Endothelial cell of umbilical vein (primary cell): Measurements from ENCODE around the gene CLN3. TPM values are rescaled to one million over a fixed set of nuclear protein-coding genes. Genes with fewer than 3 reads are reported as not detected.

Experiments used
- BruUV-seq: library from RNA; stranded (reverse); fragments of 400-500 nt; replicated peaks from 2 replicates; lab custom pipeline; 2021; lab: Mats Ljungman, UMichigan
- CTCF ChIA-PET: fragments of 300-600, 350-600 bp; sonication (Branson Sonifier 250); formaldehyde crosslinking; loops from one replicate; lab custom pipeline; 2021; ENCODE audit warnings: antibody characterized with exemption, inconsistent platforms; lab: Charles Lee
- POLR2A ChIA-PET: fragments of 300-600, 350-600 bp; sonication (Branson Sonifier 250); formaldehyde crosslinking; loops from one replicate; lab custom pipeline; 2021; ENCODE audit warnings: antibody characterized with exemption, inconsistent platforms; lab: Charles Lee
- DNase-seq: peaks from one replicate; pipeline ENCODE4 v3.0.0-alpha.2; 2011; ENCODE audit warnings: low read depth, low spot score
- FAIRE-seq: peaks from 2 replicates; lab custom pipeline; 2011; peaks lifted over from hg19 to GRCh38; lab: Jason Lieb, UNC
- H2AFZ ChIP-seq: 2 replicates; pipeline ENCODE4 v1.6.0; 2012; ENCODE audit warnings: low read depth, low read length, control low read depth, inconsistent platforms
- H3K27ac ChIP-seq: 2 replicates; pipeline ENCODE4 v1.5.1; 2011; ENCODE audit warnings: low read depth, mild to moderate bottlenecking, control low read depth, low read length, moderate library complexity; ENCODE audit not compliant: insufficient read depth
- H3K27me3 ChIP-seq, 2 experiments: 2 replicates each; pipeline versions ENCODE4 v1.6.0 to v1.6.1; 2011; ENCODE audit warnings: low read length in 2 of 2, mixed read lengths in 1 of 2; ENCODE audit not compliant: control insufficient read depth in 2 of 2, insufficient read depth in 2 of 2
- H3K36me3 ChIP-seq, 2 experiments: 2 replicates in 1 of 2; 3 replicates in 1 of 2; pipeline ENCODE4 v1.5.1; 2011; ENCODE audit warnings: low read length in 2 of 2, mild to moderate bottlenecking in 1 of 2, moderate library complexity in 1 of 2; ENCODE audit not compliant: control insufficient read depth in 2 of 2, insufficient read depth in 2 of 2; ENCODE audit errors: extremely low read depth in 1 of 2
- H3K4me1 ChIP-seq: 3 replicates; pipeline ENCODE4 v1.5.1; 2011; ENCODE audit warnings: mild to moderate bottlenecking, low read length; ENCODE audit not compliant: control insufficient read depth, insufficient read depth; ENCODE audit errors: extremely low read depth
- H3K4me2 ChIP-seq: 2 replicates; pipeline ENCODE4 v1.6.1; 2011; ENCODE audit warnings: low read length, control low read depth, mixed read lengths; ENCODE audit not compliant: insufficient read depth
- H3K4me3 ChIP-seq, 3 experiments: fragments of 200-600 bp in 1 of 3; sonication (generic), shearing (Covaris generic) in 1 of 3; replicated peaks in 1 of 3; 2 replicates each; pipeline ENCODE4 v1.5.1; 2011 to 2016; ENCODE audit warnings: control low read depth in 3 of 3, low read length in 3 of 3, mild to moderate bottlenecking in 2 of 3, inconsistent platforms in 1 of 3, low read depth in 1 of 3, moderate library complexity in 1 of 3; ENCODE audit not compliant: insufficient read depth in 1 of 3
- H3K79me2 ChIP-seq: 2 replicates; pipeline ENCODE4 v1.6.0; 2012; ENCODE audit warnings: low read length, inconsistent platforms; ENCODE audit not compliant: control insufficient read depth, insufficient read depth
- H3K9ac ChIP-seq: replicated peaks from 2 replicates; pipeline ENCODE3; 2011; ENCODE audit warnings: low read length, control low read depth; ENCODE audit not compliant: insufficient read depth; ENCODE audit errors: extremely low read depth
- H3K9me1 ChIP-seq: replicated peaks from 3 replicates; pipeline ENCODE4 v1.6.0; 2011; ENCODE audit warnings: mild to moderate bottlenecking, low read length; ENCODE audit not compliant: control insufficient read depth, insufficient read depth; ENCODE audit errors: extremely low read depth
- H3K9me3 ChIP-seq: replicated peaks from 2 replicates; pipeline ENCODE4 v1.5.1; 2012; ENCODE audit warnings: low read length, inconsistent platforms; ENCODE audit not compliant: control insufficient read depth, insufficient read depth
- H4K20me1 ChIP-seq: replicated peaks from 2 replicates; pipeline ENCODE3; 2011; ENCODE audit warnings: mild to moderate bottlenecking, low read length; ENCODE audit not compliant: control insufficient read depth, insufficient read depth; ENCODE audit errors: extremely low read depth
- CTCF ChIP-seq, 2 donors: IDR thresholded peaks; 1 replicate in 1 of 2; 2 replicates in 1 of 2; pipeline ENCODE4 v1.5.1; 2011; ENCODE audit warnings: low read length in 2 of 2, mild to moderate bottlenecking in 2 of 2, moderate library complexity in 2 of 2, control low read depth in 1 of 2, inconsistent platforms in 1 of 2, low read depth in 1 of 2; ENCODE audit not compliant: insufficient read depth in 1 of 2; ENCODE audit errors: extremely low read depth in 1 of 2
- EZH2 ChIP-seq: IDR thresholded peaks from 2 replicates; pipeline ENCODE4 v1.6.1; 2012; ENCODE audit warnings: borderline replicate concordance, low read depth, mild to moderate bottlenecking, moderate library complexity, low read length, inconsistent platforms; ENCODE audit not compliant: severe bottlenecking
- FOS ChIP-seq: IDR thresholded peaks from 2 replicates; pipeline ENCODE4 v1.6.1; 2011; ENCODE audit warnings: mild to moderate bottlenecking, low read length, moderate library complexity, borderline replicate concordance; ENCODE audit not compliant: insufficient read depth
- GATA2 ChIP-seq: IDR thresholded peaks from 2 replicates; pipeline ENCODE4 v1.7.0; 2011; ENCODE audit warnings: low read depth, mild to moderate bottlenecking, moderate library complexity, mixed read lengths, low read length; ENCODE audit not compliant: insufficient read length, insufficient read depth
- JUN ChIP-seq: IDR thresholded peaks from 2 replicates; pipeline ENCODE4 v1.6.1; 2011; ENCODE audit warnings: borderline replicate concordance, low read depth; ENCODE audit not compliant: insufficient read length, insufficient read depth
- MYC ChIP-seq: IDR thresholded peaks from one replicate; pipeline ENCODE4 v1.6.1; 2011; ENCODE audit warnings: mild to moderate bottlenecking, low read depth, low read length
- POLR2A ChIP-seq: IDR thresholded peaks from 2 replicates; pipeline ENCODE4 v1.6.1; 2012; ENCODE audit warnings: low read depth, mild to moderate bottlenecking, control low read depth, low read length
- POLR2AphosphoS5 ChIP-seq: IDR thresholded peaks from 2 replicates; pipeline ENCODE4 v1.6.1; 2012; ENCODE audit warnings: low read depth, mild to moderate bottlenecking, control low read depth, low read length, moderate library complexity; ENCODE audit not compliant: insufficient read depth
- dilution Hi-C: fragments of 300-500 bp; cut with MboI; formaldehyde crosslinking; loops from one replicate; pipeline ENCODE4 v1.15.0; 2019; ENCODE audit warnings: low sequenced_read_pairs; ENCODE audit not compliant: extremely low pct_ligation_motif_present
- intact Hi-C: fragments of 100-400 bp; cut with micrococcal nuclease; formaldehyde crosslinking; loops from one replicate; pipeline ENCODE4 v1.10.0; 2022
- polyA plus RNA-seq, 4 experiments: library from polyadenylated mRNA; depleted of rRNA in 3 of 4; stranded (reverse) in 3 of 4; unstranded in 1 of 4; fragments of >200 nt; gene quantifications; 2 replicates each; pipeline versions ENCODE4 v1.2.1 to v1.2.3, GENCODE V29; 2011 to 2012; ENCODE audit warnings: missing spikeins in 1 of 4
- total RNA-seq: library from RNA; stranded (reverse); gene quantifications from 2 replicates; pipeline ENCODE4 v1.2.3, GENCODE V29; 2021
- TF ChIP-seq, protein P1 (sequence below): IDR thresholded peaks from 2 replicates; pipeline ENCODE4 v1.6.1; 2011; ENCODE audit not compliant: insufficient read depth, insufficient read length

CLN3 gene
- total and polyA plus RNA-seq, 2 donors (not counting 3 experiments of a cell fraction or from before 2014, with no cell fraction given), result 40.2 to 76.1 TPM

DNA sequence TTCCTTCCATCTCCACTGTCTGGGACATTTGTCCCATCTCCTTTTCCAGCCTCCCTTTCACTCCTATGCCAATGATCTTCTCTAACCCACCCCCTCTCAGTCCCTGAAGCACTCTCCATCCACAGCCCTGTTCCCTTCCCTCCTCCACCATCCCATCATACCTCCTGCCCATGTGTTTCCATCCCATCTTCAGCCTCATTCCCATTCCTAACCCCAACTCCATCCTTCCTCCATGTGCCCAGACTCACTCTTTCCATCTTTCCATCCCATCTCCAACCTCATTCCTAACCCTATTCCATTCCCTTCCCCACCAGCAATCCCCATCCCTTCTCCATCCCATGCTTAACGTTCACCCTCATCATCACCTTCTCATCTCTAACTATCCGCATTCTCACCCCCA lies 10.4 kb upstream of the CLN3 start:
- dilution Hi-C loops (no loop called here), intact Hi-C loops (no loop called here)
- Histone ChIP-seq H3K9me1 (no peaks in the 10 kb centered on the region), H4K20me1 (no peaks in the 10 kb centered on the region), H3K4me2 (no peak overlapping the region), H3K36me3 (no peaks in the 10 kb centered on the region), H3K27ac (no peak overlapping the region), H3K9me3 (no peaks in the 10 kb centered on the region), H3K9ac (no peak overlapping the region), H3K4me3 (no peak overlapping the region), H3K79me2 (no peaks in the 10 kb centered on the region), H2AFZ (no peak overlapping the region), H3K27me3 (no peaks in the 10 kb centered on the region), H3K4me1 (no peaks in the 10 kb centered on the region)
- ChIA-PET CTCF (no interaction called here), POLR2A (no interaction called here)
- TF ChIP-seq, protein P1, sequence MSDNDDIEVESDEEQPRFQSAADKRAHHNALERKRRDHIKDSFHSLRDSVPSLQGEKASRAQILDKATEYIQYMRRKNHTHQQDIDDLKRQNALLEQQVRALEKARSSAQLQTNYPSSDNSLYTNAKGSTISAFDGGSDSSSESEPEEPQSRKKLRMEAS, result no peak
- no peak for TF ChIP-seq MYC
- TF ChIP-seq EZH2, result no peak
- TF ChIP-seq FOS, result no peak
- no peak for TF ChIP-seq CTCF (IDR thresholded peaks at IDR 0.05; ENCODE audit: extremely low read depth in 1 of 2, insufficient read depth in 1 of 2, low read depth in 1 of 2, low read length in 2 of 2)
- no peak for TF ChIP-seq JUN
- TF ChIP-seq POLR2AphosphoS5, result no peak
- TF ChIP-seq POLR2A, result no peak
- no peak for TF ChIP-seq GATA2
- DNase-seq (no peak), FAIRE-seq (no peak)
- BruUV-seq, result no TSS peak
